ENCODE measurements around the gene RIMBP2.

RIMBP2 gene

GRCh38 chr12:130675121-130675520 is 41.0 kb downstream of the RIMBP2 start:
- no peak for DNase-seq

- DNase-seq: no peak
Observed at GRCh38 chr12:130674676-130675075, 41.4 kb downstream of the RIMBP2 start.

GRCh38 chr12:130673036-130673705 is 42.9 kb downstream of the RIMBP2 start:
- no peak for DNase-seq

GRCh38 chr12:130672089-130672820 is 43.8 kb downstream of the RIMBP2 start:
- no peak for DNase-seq

- DNase-seq: no peak
Observed at GRCh38 chr12:130671556-130671955, 44.5 kb downstream of the RIMBP2 start.

GRCh38 chr12:130669797-130670196 is 46.3 kb downstream of the RIMBP2 start:
- DNase-seq: no peak

GRCh38 chr12:130669205-130669557 is 46.9 kb downstream of the RIMBP2 start:
- no peak for DNase-seq

GRCh38 chr12:130668286-130669204 is 47.6 kb downstream of the RIMBP2 start:
- DNase-seq: no peak

- no peak for DNase-seq
Observed at GRCh38 chr12:130667421-130667960, 48.6 kb downstream of the RIMBP2 start.

GRCh38 chr12:130666645-130667044 is 49.5 kb downstream of the RIMBP2 start:
- no peak for DNase-seq

- DNase-seq: no peak
Observed at GRCh38 chr12:130665753-130666152, 50.3 kb downstream of the RIMBP2 start.

GRCh38 chr12:130664772-130665171 is 51.3 kb downstream of the RIMBP2 start:
- DNase-seq: no peak

- DNase-seq: no peak
Observed at GRCh38 chr12:130664252-130664651, 51.8 kb downstream of the RIMBP2 start.

- DNase-seq: no peak
Observed at GRCh38 chr12:130663514-130663913, 52.6 kb downstream of the RIMBP2 start.

GRCh38 chr12:130661486-130662255 is 54.4 kb downstream of the RIMBP2 start:
- no peak for DNase-seq

GRCh38 chr12:130661059-130661458 is 55.0 kb downstream of the RIMBP2 start:
- no peak for DNase-seq

- DNase-seq: no peak
Observed at GRCh38 chr12:130658145-130658911, 57.8 kb downstream of the RIMBP2 start.

GRCh38 chr12:130656411-130656810 is 59.7 kb downstream of the RIMBP2 start:
- no peak for DNase-seq

- no peak for DNase-seq
Observed at GRCh38 chr12:130655881-130656280, 60.2 kb downstream of the RIMBP2 start.

- no peak for DNase-seq
Observed at GRCh38 chr12:130655010-130655409, 61.1 kb downstream of the RIMBP2 start.

- DNase-seq: no peak
Observed at GRCh38 chr12:130651188-130651959, 64.7 kb downstream of the RIMBP2 start.

All from GDM1 (cell line).